GM18519 (cell line): ENCODE measurements around the gene NOP14.
"Not testable (repeated sequence)": the region's sequence is repeated elsewhere in the genome, so short reads cannot be mapped to it uniquely, and the experiment has no call there.

Experiments used
- ATAC-seq: cut with Tn5 transposase; IDR thresholded peaks from one replicate; pipeline ENCODE4 v1.9.1; 2021; ENCODE audit warnings: mild to moderate bottlenecking, moderate library complexity; ENCODE audit not compliant: unreplicated experiment, low FRiP score

The NOP14 gene

DNA sequence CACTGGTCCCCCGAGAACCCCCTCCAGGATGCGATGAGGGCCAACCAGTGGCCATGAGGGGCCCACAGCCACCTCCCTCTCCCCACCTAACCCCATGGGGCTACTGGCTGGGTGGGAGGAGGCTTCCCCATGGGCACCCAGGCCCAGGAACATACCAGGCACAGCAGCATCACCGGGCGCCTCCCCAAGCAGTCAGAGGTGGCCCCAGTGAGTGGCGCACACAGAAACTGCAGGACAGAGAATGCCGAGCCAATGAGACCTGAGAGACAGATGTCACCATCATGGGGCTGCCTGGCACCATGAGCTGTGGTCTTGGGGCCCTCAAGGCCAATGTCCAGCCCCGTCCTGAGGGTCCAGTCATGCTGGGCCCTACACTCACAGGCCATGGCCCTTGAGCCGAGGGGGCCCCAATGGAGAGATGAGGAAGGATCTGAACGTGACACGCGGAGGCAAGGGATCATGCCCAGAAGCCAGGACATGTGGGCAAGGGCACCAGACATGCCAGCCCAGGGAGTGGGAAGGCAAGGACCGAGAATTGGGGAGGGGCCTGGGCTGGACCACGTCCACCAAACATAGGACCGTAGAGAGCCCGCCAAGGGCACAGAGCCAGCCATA, 30.1 kb downstream of the NOP14 start:
- no peak for ATAC-seq

DNA sequence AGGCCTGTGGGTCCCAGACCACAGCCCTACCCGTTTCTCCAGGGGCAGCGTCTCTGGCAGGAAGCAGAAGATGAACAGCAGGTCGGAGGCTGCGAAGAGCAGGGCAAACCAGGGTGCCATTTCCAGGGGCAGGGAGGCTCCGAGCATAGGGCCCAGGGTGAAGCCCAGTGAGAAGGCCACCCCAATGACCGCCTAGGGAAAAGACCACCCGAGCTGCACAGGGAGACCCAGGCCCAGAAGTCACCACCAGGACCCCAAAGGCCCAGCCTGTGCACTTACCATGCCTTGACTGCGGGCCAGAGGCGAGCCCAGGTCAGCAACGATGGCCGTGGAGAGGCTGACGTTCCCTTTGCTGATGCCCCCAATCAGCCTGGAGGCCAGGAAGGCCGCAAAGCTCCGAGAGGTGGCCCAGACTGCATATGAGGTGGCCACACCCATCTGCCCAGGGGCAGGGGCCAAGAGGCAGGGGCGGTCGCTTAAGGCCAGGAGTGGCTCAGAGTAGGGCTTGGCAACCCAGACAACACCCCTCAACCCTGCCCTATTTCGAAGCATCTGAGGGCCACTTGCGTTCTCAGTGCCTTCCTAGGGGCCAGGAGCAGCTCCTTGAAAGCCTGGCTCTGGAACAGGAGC, 30.8 kb downstream of the NOP14 start:
- no peak for ATAC-seq

DNA sequence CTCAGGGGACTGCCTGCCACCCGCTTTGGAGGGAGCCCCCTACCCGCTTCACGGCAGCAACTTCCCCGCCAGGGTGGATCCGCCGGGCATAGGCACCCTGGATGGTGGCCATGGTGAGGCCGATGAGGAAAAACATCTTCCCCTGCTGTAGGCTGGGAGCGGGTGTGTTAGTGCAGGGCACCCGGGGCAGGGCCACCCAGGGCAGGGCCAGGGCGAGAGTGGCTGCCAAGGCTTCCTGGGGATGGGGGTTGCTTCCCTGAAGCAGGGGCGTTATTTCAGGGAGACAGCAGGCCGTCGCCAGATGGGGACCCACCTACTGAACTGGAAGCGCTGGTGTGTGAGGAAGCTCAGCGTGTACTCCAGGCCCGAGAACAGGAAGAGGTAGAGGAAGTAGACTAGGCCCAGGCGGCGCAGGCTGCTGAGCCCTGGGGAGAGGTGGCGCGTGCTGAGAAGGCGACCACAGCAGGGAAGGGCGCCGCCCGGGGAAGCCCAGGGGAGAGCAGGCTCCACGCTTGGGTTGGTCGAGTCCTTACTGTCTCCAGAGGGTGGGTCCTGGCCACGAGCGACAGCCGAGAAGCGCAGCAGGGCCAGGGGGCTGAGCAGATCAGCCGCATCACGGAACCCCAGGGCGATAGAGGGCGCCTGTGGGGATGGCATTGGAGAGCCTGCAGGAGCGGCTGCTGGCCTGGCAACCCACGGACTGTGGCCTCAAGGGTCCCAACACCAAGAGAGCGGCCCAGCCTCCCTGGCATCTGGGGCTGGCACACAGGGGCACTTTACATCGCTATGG, 31.5 kb downstream of the NOP14 start:
- no peak for ATAC-seq

DNA sequence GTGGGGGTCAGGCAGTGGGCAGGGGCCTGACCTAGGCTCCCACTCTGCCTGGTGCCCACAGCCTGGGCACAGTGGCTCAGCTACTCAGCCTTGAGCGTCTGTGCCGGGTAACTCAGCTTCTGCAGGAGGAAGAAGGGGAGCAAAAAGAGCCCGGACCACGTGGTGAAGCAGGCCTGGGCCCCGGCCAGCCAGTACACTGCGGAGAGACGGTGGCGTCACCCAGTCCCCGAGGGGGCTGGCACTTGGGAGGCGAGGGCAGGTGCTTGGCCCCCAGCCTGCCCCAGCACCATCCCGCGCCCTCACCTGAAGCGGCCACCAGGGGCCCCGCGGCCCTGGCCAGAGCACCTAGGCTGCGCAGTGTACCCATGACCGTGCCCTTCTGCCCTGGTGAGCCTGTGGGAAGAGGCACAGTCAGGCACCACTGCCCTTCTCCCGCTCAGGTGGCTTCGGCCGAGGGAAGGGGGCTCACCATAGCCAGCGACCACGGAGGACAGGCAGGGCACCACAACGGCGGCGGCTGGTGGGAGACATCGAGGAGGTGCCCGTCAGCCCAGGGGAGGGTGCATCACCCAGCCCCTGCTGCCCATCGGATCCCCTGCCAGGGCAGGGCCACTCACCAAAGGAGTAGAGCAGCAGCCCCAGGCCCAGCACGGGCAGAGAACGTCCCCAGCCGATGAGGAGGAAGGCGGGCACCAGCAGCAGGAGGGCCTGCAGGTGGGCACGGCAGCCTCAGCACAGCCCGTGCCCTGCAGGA, 32.3 kb downstream of the NOP14 start:
- ATAC-seq: no peak

DNA sequence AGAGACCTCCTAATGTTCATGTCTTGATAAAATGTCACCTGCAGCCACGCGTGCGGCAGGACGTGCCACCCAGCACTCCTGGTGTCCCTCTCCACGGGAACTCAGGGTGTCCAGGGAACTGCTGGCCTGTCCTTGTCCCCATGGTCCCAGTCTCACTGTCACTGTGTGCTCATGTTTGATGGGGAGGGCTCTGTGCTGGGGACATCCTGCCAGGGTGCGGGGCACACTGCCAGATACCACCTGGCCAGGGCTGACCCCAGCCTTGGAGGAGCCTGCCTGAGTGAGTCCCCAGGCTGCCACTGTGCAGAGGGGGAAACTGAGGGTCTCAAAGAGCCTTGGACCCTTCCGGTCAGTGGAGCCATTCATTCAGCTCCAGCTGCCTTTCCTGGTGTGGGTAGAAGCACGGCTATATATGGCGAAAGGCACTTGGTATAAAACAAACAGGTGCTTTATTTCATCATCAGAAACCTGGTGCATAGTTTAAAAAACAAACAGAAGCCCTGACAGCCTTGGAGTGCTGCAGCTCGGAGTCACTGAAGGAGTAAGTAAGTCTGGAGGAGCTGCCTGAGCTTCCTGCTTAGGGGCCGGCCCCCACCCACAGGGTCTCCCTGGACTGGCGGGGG, 33.0 kb downstream of the NOP14 start:
- no peak for ATAC-seq

DNA sequence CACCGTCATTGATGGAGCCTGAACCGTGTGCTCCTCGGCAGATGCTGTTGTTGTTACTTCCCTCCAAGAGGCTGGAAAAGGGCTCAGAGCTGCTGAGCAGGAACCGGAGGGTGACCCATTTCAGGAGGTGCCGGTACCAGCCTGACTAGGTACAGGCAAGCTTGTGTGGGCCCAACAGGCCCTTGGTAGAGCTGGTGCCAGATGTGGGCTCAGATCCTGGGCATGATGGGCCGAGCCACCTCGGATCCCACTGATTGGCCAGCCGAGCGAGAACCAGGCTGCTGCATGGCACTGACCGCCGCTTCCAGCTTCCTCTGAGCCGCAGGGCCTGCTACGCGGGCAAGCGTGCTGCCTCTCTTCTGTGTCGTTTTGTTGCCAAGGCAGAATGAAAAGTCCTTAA, 33.7 kb downstream of the NOP14 start:
- no peak for ATAC-seq

DNA sequence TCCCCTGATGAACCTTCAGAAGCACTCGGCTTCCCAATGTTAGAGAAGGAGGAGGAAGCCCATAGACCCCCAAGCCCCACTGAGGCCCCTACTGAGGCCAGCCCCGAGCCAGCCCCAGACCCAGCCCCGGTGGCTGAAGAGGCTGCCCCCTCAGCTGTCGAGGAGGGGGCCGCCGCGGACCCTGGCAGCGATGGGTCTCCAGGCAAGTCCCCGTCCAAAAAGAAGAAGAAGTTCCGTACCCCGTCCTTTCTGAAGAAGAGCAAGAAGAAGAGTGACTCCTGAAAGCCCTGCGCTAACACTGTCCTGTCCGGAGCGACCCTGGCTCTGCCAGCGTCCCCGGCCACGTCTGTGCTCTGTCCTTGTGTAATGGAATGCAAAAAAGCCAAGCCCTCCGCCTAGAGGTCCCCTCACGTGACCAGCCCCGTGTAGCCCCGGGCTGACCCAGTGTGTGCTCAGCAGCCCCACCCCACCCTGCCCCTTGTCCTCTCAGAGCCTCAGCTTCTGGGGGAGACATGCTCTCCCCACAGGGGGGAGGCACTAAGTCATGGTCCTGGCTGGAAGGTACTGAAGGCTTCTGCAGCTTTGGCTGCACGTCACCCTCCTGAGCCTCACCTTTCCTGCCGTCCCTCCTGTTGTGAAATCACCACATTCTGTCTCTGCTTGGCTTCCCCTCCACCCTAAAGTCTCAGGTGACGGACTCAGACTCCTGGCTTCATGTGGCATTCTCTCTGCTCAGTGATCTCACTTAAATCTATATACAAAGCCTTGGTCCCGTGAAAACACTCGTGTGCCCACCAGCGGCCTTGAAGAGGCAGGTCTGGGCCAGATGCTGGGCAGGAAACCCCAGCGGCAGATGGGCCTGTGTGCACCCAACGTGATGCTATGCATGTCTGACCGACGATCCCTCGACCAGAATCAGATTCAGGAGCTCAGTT, 34.7 kb downstream of the NOP14 start:
- ATAC-seq: no peak

DNA sequence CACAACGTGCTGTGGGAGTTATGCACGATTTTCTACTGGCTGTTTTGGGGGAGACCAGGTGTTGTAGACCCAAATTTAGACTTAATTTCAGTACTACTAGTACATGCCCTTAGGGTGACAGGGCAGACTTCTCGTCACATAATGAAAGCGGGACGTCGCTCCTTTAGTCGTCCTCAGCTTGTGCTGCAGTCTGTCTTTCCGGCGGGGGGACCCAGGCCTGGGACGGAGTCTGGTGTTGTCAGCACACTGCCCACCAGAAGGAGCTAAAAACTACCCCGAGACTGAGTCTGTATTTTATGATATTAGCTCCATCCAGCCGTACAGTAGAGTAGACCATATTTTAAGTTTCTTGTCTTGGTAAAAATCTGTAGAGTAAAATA, 35.5 kb downstream of the NOP14 start:
- no peak for ATAC-seq

DNA sequence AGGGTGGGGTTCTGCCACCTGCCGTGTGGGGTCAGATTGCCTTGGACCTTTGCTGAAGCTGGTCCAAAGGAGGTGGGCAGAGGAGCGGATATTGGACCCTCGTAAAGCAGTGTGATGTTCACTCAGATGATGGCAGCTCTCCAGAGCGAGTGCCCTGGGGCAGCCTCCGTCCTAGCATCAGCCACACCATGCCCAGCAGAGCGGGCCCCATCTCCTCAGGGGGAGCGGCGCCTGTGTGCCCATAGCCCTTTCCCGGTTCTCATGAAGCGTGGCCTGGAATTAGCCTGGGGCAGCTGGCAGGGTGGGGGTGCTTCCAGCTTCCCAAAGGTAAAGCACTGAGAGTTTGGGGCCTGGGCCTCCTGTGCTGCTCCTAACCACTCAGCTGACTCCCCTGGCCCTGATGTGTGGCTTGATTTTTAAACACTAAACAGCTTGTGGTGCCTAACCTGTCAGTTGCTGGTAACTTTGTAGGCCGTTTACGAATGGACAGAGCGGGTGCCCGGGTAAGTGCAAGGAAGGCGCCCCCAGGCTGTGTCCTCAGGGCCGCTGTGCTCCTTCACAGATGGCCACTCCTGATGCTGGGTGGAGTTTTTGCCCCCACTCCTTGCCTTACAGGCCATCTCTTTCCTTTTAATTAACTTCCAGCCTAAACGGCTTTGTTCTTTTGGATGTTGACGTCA, 36.0 kb downstream of the NOP14 start:
- no peak for ATAC-seq

DNA sequence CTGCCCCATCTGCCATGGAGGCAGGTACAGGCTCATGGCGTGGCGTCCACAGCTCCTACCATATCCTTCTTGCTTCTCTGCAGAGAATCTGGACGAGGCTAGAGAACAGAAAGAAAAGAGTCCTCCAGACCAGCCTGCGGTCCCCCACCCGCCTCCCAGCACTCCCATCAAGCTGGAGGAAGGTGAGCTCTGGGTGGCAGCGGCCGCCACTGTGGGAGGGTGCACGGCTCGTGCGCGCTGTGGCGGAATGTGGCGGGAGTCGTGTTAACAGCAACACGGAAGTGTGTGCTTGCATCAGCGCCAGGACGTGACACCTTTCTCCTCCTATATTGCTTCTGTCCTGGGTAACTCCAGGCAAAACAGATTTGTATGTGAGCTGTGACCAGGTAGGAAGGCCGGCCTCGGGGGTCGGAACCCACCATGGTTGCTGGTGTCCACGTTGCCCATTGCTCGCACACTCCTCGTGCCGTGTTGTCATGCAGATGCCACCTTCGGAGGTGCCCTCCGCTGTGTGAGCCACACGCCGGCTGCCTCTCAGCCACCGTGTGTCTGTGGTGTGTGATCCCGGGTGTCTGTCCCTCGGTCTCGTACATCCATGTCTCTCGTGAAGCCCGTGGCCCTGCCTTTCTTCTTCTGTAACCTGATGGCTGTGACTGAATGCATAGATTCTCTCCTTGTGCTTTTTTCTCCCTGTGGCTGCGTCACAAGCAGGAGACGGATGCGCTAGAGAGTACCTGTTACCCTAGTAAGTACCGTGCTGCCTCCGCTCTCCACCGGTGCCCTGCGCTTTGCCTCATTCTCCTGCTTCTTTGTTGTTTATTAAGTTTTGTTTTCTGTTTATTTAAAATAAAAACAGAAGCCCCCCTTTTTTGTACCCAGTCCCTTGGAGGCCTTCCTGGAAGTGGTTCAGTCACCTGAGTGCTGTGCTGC, 37.0 kb downstream of the NOP14 start:
- no peak for ATAC-seq

DNA sequence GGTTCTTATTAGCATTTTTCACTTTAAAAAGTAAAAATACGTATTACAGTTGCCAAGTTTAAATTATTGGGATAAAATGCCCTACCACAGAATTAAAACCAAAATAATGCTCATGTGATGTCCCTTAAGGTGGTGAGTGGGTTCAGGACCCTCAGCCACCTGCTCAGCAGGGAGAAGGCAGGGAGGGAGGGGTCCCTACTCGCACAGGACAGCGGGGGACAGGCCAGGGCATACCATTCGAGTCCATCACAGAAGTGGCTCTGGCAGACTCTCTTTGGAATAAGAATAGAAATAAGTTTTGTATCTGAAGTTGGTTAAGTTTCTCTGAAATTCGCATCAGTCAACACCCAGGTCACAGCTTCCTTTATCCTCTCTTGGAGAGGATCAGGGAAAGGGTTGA, 37.7 kb downstream of the NOP14 start:
- ATAC-seq: no peak

DNA sequence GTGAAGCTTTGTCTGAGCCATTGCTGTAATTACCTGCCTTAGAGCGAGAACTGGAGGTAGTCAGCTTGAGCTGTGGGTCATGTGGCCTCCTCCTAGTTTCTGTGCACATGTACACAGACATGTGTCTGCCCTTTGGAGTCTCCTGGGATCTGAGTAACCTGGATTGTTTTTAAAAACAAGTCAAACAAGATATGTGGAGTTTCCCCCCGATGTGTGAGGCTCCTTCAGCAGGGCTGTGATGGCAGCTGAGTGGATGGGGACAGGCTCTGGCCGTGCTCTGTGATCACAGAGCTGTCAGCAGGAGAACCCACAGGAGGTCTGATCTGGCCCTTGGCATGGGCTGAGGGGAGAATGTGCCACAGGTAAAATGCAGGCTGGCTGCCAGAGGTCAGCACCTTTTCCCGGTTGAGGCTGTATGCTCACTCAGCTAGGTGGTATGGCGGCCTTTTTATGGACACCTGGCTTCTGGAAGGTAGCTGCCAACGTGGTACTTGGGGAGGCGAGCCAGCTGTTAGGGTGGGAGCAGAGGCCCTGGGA, 38.4 kb downstream of the NOP14 start:
- ATAC-seq: no peak

DNA sequence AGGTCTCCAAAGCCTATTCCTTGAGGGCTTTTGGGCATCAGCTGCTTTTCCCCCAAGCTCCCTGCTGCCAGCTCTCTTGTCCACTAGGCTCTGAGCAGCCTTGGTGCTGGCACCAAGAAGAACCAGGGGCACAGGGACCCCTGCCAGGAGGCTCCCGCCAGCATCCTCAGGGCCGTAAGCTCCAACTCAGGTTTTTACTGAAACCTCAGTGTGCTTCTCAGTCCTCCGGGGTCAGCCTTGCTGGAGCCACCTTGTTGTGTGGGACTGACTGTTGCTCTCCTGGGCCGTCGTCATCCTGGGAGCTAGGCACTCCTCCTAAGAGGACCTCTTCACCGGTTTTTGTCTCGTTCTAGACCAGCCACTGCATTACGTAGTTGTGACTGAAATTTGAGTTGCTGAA, 38.9 kb downstream of the NOP14 start:
- ATAC-seq: no peak

DNA sequence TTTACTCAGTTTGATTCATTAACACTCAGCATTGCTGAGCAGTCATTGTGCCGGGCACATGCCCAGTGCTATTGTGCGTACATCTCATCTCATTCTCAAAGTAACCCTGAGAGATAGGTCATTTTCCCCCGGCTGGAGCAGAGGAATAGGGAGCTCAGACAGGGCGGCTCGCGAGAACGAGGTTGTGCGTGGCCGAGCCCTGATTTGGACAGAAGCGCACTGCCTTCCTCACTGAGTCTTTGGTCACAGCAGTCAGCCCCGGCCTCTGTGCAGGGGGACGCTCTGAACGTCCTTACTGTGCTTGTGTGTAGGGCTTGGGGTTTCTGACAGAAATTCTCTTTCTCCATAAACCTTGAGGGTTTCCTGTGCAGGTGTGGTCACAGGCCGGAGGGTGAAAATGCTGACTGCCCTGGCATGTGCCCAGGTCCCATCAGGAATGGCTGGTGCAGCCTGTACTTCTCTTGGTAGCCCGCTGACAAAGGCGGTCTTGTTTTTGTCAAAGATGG, 39.5 kb downstream of the NOP14 start:
- ATAC-seq: no peak

DNA sequence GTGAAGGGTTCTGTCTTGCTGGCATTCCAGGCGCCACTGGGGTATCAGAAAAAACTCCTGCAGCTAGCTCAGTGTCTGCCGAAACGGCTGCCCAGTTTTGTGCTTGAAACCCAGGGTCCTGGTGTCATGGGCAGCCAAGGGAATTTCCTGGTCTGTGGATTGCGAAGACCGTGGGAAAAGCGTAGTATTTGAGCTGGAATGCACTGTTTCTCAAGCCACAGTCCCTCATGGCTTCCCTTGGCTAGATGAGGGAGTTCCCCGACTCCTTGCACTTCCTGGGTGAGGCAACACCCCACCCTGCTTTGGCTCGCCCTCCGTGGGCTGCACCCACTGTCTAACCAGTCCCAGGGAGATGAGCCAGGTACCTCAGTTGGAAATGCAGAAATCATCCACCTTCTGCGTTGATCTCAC, 40.1 kb downstream of the NOP14 start:
- ATAC-seq: no peak

DNA sequence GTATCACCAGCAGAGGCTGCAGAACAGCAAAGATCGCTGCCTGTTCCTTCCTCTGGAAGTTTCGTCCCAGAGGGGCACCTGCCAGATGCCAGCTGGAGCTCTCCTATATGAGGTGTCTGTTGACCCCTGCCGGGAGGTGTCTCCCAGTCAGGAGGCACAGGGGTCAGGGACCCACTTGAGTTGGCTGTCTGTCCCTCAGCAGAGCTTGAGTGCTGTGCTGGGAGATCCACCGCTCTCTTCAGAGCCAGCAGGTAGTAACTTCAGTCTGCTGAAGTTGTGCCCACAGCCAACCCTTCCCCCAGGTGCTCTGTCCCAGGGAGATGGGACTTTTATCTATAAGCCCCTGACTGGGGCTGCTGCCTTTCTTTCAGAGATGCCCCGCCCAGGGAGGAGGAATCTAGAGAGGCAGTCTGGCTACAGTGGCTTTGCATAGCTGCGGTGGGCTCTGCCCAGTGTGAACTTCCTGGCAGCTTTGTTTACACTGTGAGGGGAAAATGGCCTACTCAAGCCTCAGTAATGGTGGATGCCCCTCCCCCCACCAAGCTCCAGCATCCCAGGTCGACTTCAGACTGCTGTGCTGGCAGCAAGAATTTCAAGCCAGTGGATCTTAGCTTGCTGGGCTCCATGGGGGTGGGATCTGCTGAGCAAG, 40.6 kb downstream of the NOP14 start:
- ATAC-seq: not testable (repeated sequence)

DNA sequence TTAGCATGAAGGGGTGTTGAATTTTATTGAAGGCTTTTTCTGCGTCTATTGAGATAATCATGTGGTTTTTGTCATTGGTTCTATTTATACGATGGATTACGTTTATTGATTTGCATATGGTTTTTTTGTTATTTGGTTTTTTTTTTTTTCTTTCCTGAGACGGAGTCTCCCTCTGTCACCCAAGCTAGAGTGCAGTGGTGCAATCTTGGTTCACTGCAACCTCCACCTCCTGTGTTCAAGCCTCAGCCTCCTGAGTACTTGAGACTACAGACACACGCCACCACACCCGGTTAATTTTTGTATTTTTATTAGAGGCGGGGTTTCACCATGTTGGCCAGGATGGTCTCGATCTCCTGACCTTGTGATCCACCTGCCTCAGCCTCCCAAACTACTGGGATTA, 44.5 kb downstream of the NOP14 start:
- ATAC-seq: not testable (repeated sequence)
